ENCODE measurements around the gene IL22RA1. TPM values are rescaled to one million over a fixed set of nuclear protein-coding genes. Genes with fewer than 3 reads are reported as not detected.

Gene IL22RA1
- total and polyA plus RNA-seq, 2 donors from 2014 or later: 1.4 TPM

GRCh38 chr1:24117722-24118409 is 25.1 kb downstream of the IL22RA1 start:
- Histone ChIP-seq H3K4me3 (ENCODE audit: low read length in 3 of 3) (no peak overlapping the region), H3K4me1 (ENCODE audit: control insufficient read depth in 2 of 3, insufficient read depth in 2 of 3, low read depth in 1 of 3, low read length in 3 of 3) (peaks cover 0 to 12% (median 9%) of the 10 kb centered on the region in 3 donors), H3K27ac (ENCODE audit: low read depth in 2 of 2, low read length in 2 of 2) (no peak overlapping the region), H3K36me3 (ENCODE audit: control insufficient read depth in 2 of 3, insufficient read depth in 3 of 3, low read length in 3 of 3) (no peaks in the 10 kb centered on the region), H3K9ac (ENCODE audit: low read length in 3 of 3) (no peak overlapping the region), H3K9me3 (ENCODE audit: control insufficient read depth in 2 of 3, insufficient read depth in 1 of 3, low read length in 3 of 3) (no peaks in the 10 kb centered on the region), H3K27me3 (ENCODE audit: control insufficient read depth, insufficient read depth, low read length) (no peaks in the 10 kb centered on the region)
- intact Hi-C loops (cut with DNase I): no loop called here
- DNase-seq (peak in 2 of 5 donors; percentile 29 to 73), FAIRE-seq (no peak)
- no peak for TF ChIP-seq CTCF (IDR thresholded peaks at IDR 0.05; ENCODE audit: borderline replicate concordance, extremely low read depth, insufficient read depth)

GRCh38 chr1:24117132-24117531 is 25.8 kb downstream of the IL22RA1 start:
- H3K4me3 ChIP-seq (ENCODE audit: low read length in 3 of 3): no peak overlapping the region
- peaks cover 0 to 15% (median 9%) of the 10 kb centered on the region in 3 donors for H3K4me1 ChIP-seq (ENCODE audit: control insufficient read depth in 2 of 3, insufficient read depth in 2 of 3, low read depth in 1 of 3, low read length in 3 of 3)
- H3K36me3 ChIP-seq (ENCODE audit: control insufficient read depth in 2 of 3, insufficient read depth in 3 of 3, low read length in 3 of 3): no peaks in the 10 kb centered on the region
- H3K9ac ChIP-seq (ENCODE audit: low read length in 3 of 3): no peak overlapping the region
- no peak overlapping the region for H3K27ac ChIP-seq (ENCODE audit: low read depth in 2 of 2, low read length in 2 of 2)
- H3K9me3 ChIP-seq (ENCODE audit: control insufficient read depth in 2 of 3, insufficient read depth in 1 of 3, low read length in 3 of 3): no peaks in the 10 kb centered on the region
- FAIRE-seq (no peak), DNase-seq (no peak)
- TF ChIP-seq CTCF (IDR thresholded peaks at IDR 0.05; ENCODE audit: borderline replicate concordance, extremely low read depth, insufficient read depth): no peak
- intact Hi-C loops (cut with DNase I): no loop called here
- no peaks in the 10 kb centered on the region for H3K27me3 ChIP-seq (ENCODE audit: control insufficient read depth, insufficient read depth, low read length)

- no peak for TF ChIP-seq CTCF (IDR thresholded peaks at IDR 0.05; ENCODE audit: borderline replicate concordance, extremely low read depth, insufficient read depth)
- H3K4me3 ChIP-seq (ENCODE audit: low read length in 3 of 3): no peak overlapping the region
- H3K9ac ChIP-seq (ENCODE audit: low read length in 3 of 3): no peak overlapping the region
- no peaks in the 10 kb centered on the region for H3K9me3 ChIP-seq (ENCODE audit: control insufficient read depth in 2 of 3, insufficient read depth in 1 of 3, low read length in 3 of 3)
- FAIRE-seq: no peak
- intact Hi-C loops (cut with DNase I): no loop called here
- DNase-seq: no peak
- H3K36me3 ChIP-seq (ENCODE audit: control insufficient read depth in 2 of 3, insufficient read depth in 3 of 3, low read length in 3 of 3): no peaks in the 10 kb centered on the region
- H3K27ac ChIP-seq (ENCODE audit: low read depth in 2 of 2, low read length in 2 of 2): no peak overlapping the region
- no peaks in the 10 kb centered on the region for H3K27me3 ChIP-seq (ENCODE audit: control insufficient read depth, insufficient read depth, low read length)
- H3K4me1 ChIP-seq (ENCODE audit: control insufficient read depth in 2 of 3, insufficient read depth in 2 of 3, low read depth in 1 of 3, low read length in 3 of 3): peaks cover 0 to 7% (median 0%) of the 10 kb centered on the region in 3 donors
Observed at GRCh38 chr1:24114753-24115152, 28.2 kb downstream of the IL22RA1 start.
